VCaP (cell line): ENCODE results near the gene EPN1.

Experiments used
- H3K27ac ChIP-seq: fragments of 450-650 bp; 2 replicates; pipeline ENCODE4 v1.5.1; 2017
- TF ChIP-seq, protein P1 (sequence below): fragments of 450-650 bp; conservative IDR thresholded peaks from 2 replicates; pipeline ENCODE4 v1.5.1; 2017; ENCODE audit warnings: mild to moderate bottlenecking, moderate library complexity

The EPN1 gene

DNA sequence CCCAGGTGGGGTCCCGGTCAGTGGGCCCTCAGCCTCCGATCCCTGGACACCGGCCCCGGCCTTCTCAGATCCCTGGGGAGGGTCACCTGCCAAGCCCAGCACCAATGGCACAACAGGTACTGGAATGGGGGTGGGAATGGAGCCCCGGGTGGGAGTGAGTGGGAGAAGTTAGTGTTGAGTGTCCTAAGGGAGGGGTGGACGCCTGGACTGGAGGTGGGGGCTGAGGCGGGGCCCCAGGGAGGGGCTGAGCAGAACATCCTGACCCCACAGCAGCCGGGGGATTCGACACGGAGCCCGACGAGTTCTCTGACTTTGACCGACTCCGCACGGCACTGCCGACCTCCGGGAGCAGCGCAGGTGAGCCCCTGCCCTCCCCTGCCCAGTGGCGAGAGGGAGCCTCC is 17.7 kb downstream of the EPN1 start:
- no peak overlapping the region for H3K27ac ChIP-seq
- TF ChIP-seq, protein P1, sequence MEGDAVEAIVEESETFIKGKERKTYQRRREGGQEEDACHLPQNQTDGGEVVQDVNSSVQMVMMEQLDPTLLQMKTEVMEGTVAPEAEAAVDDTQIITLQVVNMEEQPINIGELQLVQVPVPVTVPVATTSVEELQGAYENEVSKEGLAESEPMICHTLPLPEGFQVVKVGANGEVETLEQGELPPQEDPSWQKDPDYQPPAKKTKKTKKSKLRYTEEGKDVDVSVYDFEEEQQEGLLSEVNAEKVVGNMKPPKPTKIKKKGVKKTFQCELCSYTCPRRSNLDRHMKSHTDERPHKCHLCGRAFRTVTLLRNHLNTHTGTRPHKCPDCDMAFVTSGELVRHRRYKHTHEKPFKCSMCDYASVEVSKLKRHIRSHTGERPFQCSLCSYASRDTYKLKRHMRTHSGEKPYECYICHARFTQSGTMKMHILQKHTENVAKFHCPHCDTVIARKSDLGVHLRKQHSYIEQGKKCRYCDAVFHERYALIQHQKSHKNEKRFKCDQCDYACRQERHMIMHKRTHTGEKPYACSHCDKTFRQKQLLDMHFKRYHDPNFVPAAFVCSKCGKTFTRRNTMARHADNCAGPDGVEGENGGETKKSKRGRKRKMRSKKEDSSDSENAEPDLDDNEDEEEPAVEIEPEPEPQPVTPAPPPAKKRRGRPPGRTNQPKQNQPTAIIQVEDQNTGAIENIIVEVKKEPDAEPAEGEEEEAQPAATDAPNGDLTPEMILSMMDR = no peak

DNA sequence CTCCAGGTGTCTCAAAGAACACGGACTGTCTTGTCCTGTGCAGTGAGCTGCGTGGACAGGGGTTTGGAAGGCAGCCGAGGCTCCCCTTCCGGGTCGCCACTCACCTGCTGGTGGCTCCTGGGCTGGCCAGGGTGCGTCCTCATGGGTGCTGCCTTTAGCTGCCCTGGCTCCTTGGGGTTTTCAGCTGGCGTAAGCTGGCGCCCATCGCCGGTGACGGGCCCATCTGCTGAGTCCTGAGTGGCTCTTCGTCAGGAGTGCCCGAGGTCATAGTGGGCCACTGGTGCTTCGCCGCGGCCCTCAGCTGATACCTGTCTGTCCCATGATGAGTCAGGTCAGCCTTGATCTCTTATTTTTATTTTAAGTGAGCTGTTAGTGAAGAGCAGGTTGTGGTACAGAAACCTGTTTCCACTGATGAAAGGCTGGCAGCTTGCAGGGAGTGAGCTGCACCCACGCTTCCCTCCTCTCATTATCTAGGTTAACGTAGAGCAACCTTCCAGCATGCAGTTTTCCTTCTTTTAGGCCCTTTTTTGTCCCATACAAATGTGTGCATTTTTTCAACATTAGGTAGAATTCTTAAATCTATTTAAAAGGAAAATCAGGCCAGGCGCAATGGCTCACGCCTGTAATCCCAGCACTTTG is 18.4 kb downstream of the EPN1 start:
- H3K27ac ChIP-seq = no peak overlapping the region
- TF ChIP-seq, protein P1 = no peak

DNA sequence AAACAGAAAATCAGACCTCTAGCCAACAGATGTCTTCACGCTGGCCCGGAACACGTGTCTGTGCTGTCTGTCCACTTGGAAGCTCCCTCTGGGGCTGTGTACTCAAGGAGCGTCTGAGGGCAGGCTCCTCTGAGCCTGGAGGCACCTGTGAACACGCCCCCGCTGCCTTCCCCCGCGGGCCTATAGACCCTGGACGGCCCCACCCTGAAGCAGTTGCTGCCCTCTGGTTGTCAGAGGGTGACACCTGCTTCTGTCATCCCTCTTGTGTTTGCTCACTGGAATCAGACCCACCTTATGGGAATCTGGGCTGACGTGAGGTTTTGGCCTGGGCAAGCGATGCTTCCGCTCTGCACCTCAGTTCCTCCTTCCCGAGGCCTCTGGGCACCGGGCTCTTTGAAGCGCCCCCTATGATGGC is 19.2 kb downstream of the EPN1 start:
- H3K27ac ChIP-seq = no peak overlapping the region
- TF ChIP-seq, protein P1 = no peak

GRCh38 chr19:55694656-55695491 is 19.8 kb downstream of the EPN1 start:
- no peak overlapping the region for H3K27ac ChIP-seq
- TF ChIP-seq, protein P1 = no peak

- H3K27ac ChIP-seq = no peak overlapping the region
- TF ChIP-seq, protein P1 = no peak
Observed at GRCh38 chr19:55695511-55696290, 20.7 kb downstream of the EPN1 start.

DNA sequence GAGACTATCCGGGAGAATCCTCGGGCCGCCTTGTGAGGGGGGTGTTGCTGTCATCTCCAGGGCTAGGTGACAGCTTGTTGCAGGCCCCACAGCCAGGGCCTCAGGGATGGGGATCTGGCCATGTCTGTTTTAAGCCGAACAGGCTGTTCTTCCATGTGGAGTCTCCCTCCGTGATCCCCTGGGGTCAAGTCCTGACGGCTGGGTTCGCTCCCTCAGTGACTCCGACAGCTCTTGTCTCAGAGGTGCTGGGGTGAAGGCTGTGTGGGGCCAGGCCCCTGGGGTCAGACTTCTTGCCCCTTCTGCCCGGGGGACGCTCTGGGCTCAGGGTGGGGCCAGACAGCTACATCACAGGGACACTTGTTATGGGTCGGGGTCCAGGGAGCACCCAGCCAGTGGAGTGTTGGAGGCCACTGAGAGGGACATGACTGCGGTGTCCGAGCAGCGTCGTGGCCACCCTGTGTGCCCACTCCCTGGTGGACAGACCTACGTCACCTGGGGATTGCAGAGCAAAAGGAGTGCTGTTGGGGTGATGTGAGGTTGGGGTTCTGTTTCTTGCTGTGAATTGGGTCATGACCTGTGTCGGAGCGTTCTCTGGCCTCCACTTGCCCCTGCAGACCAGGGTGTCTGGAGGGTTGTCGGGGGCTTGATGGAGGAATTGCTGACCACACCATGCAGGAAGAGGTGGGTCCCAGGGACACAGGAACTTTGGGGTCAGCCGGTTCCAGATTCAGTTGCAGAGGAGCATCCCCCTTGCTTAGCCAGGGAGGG is 21.5 kb downstream of the EPN1 start:
- TF ChIP-seq, protein P1 = no peak
- H3K27ac ChIP-seq = no peak overlapping the region
